ENCODE data around the gene SLC16A13.

DNA sequence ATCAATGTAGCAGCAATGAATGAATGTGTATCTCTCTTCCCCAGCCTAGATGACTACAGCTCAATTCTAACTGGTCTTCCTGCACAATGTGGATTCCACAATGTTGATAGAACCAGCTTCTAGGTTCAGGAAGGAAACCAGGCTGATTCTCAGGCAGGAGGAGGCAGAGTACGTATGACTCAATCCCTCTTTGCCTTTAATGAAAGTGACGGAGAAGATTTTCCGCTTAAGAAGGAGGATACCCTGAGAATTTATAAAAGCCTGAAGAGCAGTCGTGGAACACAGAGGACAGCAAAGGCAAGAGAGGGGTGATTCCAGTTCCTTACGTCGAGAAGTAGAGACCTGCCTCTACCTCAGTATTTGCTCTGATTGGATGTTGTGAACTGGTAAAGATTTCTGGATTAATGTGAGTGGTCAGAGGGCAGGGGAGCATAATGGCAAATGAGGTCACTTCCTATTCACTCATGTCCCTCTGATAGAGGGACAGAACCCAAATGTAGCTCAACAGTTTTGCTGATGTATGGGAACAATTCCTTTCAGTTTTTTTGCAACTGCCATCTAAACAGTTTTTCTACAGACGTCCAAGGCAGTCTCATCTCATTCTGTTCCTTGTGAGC, 23.1 kb downstream of the SLC16A13 start:
- TF ChIP-seq EZH2 (IDR thresholded peaks at IDR 0.05) (no peak), FOXP2 (optimal IDR thresholded peaks at IDR 0.05; ENCODE audit: control extremely low read depth, extremely low read length, insufficient read depth) (no peak), POLR2AphosphoS5 (IDR thresholded peaks at IDR 0.05; ENCODE audit: borderline replicate concordance, low read depth, low read length) (no peak)

Data from SK-N-MC (cell line).